ENCODE data around the gene IL18RAP. TPM values are rescaled to one million over a fixed set of nuclear protein-coding genes. Genes with fewer than 3 reads are reported as not detected.

The IL18RAP gene
- total RNA-seq, 6 donors from 2014 or later, result 8.0 to 16.3 (median 10.9) TPM

DNA sequence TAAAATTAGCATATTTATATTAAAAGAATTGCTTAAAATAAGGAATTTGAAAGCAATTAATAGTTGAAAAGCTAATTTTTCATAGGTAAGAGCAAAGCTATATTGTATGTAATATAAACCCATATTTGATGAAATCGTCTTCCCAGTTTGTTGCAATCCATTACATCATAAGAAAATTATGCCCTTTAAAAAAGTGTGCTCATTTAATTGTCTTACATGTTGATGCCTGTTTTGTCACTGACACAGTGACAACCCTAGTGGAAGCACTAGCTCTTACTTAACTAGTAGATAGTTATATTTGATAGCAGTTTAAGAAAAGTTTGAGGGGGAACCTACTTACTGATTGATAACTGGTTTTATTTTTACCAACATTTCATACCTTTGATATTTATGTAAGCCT lies 30.0 kb upstream of the IL18RAP start:
- DNase-seq, result no peak
- Histone ChIP-seq H3K4me1 (no peaks in the 10 kb centered on the region), H3K27ac (no peak overlapping the region), H3K36me3 (peaks cover 0 to 30% (median 2%) of the 10 kb centered on the region in 4 donors), H3K4me3 (no peak overlapping the region), H3K27me3 (no peaks in the 10 kb centered on the region), H3K9me3 (no peaks in the 10 kb centered on the region)
- TF ChIP-seq, protein P1, sequence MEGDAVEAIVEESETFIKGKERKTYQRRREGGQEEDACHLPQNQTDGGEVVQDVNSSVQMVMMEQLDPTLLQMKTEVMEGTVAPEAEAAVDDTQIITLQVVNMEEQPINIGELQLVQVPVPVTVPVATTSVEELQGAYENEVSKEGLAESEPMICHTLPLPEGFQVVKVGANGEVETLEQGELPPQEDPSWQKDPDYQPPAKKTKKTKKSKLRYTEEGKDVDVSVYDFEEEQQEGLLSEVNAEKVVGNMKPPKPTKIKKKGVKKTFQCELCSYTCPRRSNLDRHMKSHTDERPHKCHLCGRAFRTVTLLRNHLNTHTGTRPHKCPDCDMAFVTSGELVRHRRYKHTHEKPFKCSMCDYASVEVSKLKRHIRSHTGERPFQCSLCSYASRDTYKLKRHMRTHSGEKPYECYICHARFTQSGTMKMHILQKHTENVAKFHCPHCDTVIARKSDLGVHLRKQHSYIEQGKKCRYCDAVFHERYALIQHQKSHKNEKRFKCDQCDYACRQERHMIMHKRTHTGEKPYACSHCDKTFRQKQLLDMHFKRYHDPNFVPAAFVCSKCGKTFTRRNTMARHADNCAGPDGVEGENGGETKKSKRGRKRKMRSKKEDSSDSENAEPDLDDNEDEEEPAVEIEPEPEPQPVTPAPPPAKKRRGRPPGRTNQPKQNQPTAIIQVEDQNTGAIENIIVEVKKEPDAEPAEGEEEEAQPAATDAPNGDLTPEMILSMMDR (IDR thresholded peaks at IDR 0.05), result no peak
- no peak for TF ChIP-seq POLR2A (IDR thresholded peaks at IDR 0.05)
- TF ChIP-seq EP300 (IDR thresholded peaks at IDR 0.05), result no peak
- TF ChIP-seq POLR2AphosphoS5 (IDR thresholded peaks at IDR 0.05), result no peak
- no peak for ATAC-seq (ENCODE audit: low FRiP score in 2 of 2)
- WGBS, 2 donors, result 23 to 85% methylated on average over 1 of the region's 1 CpG

DNA sequence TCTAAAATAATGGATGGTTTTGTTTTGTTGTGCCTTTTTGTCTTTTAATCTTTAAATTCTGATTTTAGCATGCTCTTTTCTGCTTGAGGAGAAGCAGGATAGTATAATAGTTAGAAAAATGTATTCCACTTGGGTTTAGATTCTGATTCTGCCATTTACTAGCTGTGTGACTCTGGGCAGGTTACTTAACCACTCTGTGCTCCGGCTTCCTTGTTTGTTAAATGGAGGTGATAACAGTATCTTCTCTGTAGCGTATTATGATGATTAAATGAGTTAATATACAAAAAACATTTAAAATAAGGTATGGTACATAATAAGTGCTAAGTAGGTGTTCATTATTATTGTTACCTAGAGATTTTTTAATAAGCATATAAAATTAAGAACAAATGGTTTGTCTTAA lies 26.9 kb upstream of the IL18RAP start:
- no peaks in the 10 kb centered on the region for H3K27me3 ChIP-seq
- ATAC-seq (ENCODE audit: low FRiP score in 2 of 2) (no peak), DNase-seq (no peak)
- TF ChIP-seq EP300 (IDR thresholded peaks at IDR 0.05) (no peak), POLR2A (IDR thresholded peaks at IDR 0.05) (no peak), POLR2AphosphoS5 (IDR thresholded peaks at IDR 0.05) (no peak)
- TF ChIP-seq, protein P1 (IDR thresholded peaks at IDR 0.05), result no peak
- WGBS, 2 donors, result 67 to 76% methylated on average over 2 of the region's 2 CpGs
- H3K9me3 ChIP-seq, result no peaks in the 10 kb centered on the region
- H3K4me1 ChIP-seq, result no peaks in the 10 kb centered on the region
- H3K4me3 ChIP-seq, result no peak overlapping the region
- peaks cover 0 to 10% (median 0%) of the 10 kb centered on the region in 4 donors for H3K36me3 ChIP-seq
- H3K27ac ChIP-seq, result no peak overlapping the region

DNA sequence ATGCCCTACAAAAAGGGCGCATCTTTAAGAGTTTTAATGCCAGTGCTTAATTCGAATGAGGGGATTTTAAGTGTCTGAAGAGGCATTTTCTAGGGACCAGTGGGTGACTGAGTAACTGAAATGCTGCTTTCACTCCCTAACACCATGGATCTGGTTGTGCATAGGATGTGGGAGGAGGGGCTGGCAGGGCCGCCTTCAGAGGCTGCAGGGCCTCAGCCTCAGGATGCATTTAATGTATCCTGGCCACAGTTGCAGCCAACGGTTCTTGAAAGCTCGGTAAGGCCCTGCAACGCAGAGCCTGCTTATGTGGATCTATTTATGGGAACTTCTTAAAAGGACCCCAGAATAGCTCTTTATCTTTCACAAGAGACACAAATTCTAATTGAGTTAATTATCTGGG lies 25.8 kb upstream of the IL18RAP start:
- Histone ChIP-seq H3K4me3 (no peak overlapping the region), H3K27ac (no peak overlapping the region), H3K27me3 (no peaks in the 10 kb centered on the region), H3K36me3 (peaks cover 0 to 10% (median 0%) of the 10 kb centered on the region in 4 donors), H3K9me3 (no peaks in the 10 kb centered on the region), H3K4me1 (no peaks in the 10 kb centered on the region)
- TF ChIP-seq POLR2A (IDR thresholded peaks at IDR 0.05) (no peak), POLR2AphosphoS5 (IDR thresholded peaks at IDR 0.05) (no peak), EP300 (IDR thresholded peaks at IDR 0.05) (no peak)
- TF ChIP-seq, protein P1 (IDR thresholded peaks at IDR 0.05), result no peak
- 89 to 92% methylated on average over 6 of the region's 6 CpGs for WGBS, 2 donors
- ATAC-seq (ENCODE audit: low FRiP score in 2 of 2) (no peak), DNase-seq (no peak)

DNA sequence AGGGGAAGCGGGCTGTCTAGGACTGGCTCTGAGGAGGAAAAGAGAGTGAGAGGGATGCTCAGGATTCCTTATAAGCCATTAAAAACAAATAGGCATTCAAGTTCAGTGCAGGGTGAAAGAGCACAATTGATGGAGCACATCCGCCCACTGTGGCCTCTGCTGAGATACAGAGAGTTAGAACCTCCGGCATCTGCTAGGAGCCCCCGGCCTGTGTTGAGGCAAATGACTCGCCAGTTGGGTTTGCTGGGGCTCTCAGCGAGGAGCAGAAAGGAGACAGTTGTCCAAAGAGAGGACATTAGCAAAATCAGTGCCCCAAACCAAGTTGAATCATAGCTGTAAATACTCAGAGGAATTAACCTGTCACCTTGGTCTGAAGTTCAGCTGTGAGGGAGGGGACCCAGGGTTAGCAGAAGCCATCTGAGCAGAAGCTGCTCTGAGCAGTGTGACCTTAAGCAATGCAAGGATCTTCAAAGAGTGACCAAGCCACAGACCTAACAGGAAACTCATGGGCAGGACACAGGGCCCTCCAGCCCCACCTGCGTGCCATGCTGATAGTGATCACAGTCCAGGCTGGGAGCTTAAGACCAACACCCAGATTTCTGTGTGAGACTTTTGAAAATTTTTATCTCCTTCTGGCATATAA lies 23.3 kb upstream of the IL18RAP start:
- peaks cover 0 to 10% (median 0%) of the 10 kb centered on the region in 4 donors for H3K36me3 ChIP-seq
- no peaks in the 10 kb centered on the region for H3K27me3 ChIP-seq
- 77 to 84% methylated on average over 6 to 7 of the region's 7 CpGs for WGBS, 2 donors
- no peaks in the 10 kb centered on the region for H3K4me1 ChIP-seq
- ATAC-seq (ENCODE audit: low FRiP score in 2 of 2) (no peak), DNase-seq (no peak)
- no peaks in the 10 kb centered on the region for H3K9me3 ChIP-seq
- no peak overlapping the region for H3K27ac ChIP-seq
- no peak for TF ChIP-seq POLR2A (IDR thresholded peaks at IDR 0.05)
- no peak for TF ChIP-seq POLR2AphosphoS5 (IDR thresholded peaks at IDR 0.05)
- TF ChIP-seq, protein P1 (IDR thresholded peaks at IDR 0.05), result no peak
- TF ChIP-seq EP300 (IDR thresholded peaks at IDR 0.05), result no peak
- H3K4me3 ChIP-seq, result no peak overlapping the region

DNA sequence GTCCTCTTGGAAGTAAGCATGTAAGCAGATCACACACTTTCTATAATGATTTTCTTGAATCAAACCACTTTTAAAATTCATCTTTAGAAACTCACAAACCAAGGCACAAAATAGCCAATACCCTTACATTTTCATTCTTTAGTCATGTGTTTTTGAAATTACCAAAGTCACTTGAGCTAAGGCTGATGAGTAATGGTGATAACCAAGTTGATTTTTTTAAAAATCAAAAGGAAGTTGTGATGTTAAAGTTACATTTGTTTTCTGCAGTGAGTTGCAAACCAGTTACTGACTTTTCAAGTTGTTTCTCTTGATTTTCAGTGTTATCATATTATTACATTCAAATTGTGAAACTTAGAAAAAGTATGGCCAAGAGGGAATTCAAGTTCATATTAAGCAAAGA lies 21.5 kb upstream of the IL18RAP start:
- H3K4me1 ChIP-seq, result no peaks in the 10 kb centered on the region
- no peaks in the 10 kb centered on the region for H3K9me3 ChIP-seq
- no peaks in the 10 kb centered on the region for H3K27me3 ChIP-seq
- H3K27ac ChIP-seq, result no peak overlapping the region
- DNase-seq (no peak), ATAC-seq (ENCODE audit: low FRiP score in 2 of 2) (no peak)
- peaks cover 0 to 7% (median 0%) of the 10 kb centered on the region in 4 donors for H3K36me3 ChIP-seq
- no peak for TF ChIP-seq POLR2AphosphoS5 (IDR thresholded peaks at IDR 0.05)
- TF ChIP-seq POLR2A (IDR thresholded peaks at IDR 0.05), result no peak
- no peak for TF ChIP-seq EP300 (IDR thresholded peaks at IDR 0.05)
- TF ChIP-seq, protein P1 (IDR thresholded peaks at IDR 0.05), result no peak
- H3K4me3 ChIP-seq, result no peak overlapping the region

Measured in upper lobe of left lung (tissue), 6 donors.